Tibial artery (tissue), 4 donors: ENCODE measurements around the gene ACAP2.

Source experiments
- DNase-seq, 2 donors: peaks; one replicate each; pipeline ENCODE4 v3.0.0-alpha.2; 2019
- H3K27ac ChIP-seq, 2 donors: fragments of 200-600 bp; sonication (generic) in 1 of 2; 1 replicate in 1 of 2; 2 replicates in 1 of 2; pipeline ENCODE4 v1.5.1; 2018 to 2019; ENCODE audit warnings: mild to moderate bottlenecking in 1 of 2
- H3K27me3 ChIP-seq, 2 donors: fragments of 200-600 bp; sonication (generic) in 1 of 2; one replicate each; pipeline versions ENCODE4 v1.5.1 to v1.6.0; 2016 to 2019
- H3K36me3 ChIP-seq, 3 donors: fragments of 200-600 bp; sonication (generic) in 2 of 3; one replicate each; pipeline ENCODE4 v1.5.1; 2016 to 2019; ENCODE audit warnings: mild to moderate bottlenecking in 2 of 3
- H3K4me1 ChIP-seq, 4 donors: fragments of 200-600 bp; sonication (generic) in 2 of 4; 1 replicate in 3 of 4; 2 replicates in 1 of 4; pipeline ENCODE4 v1.5.1; 2016 to 2019
- H3K4me3 ChIP-seq, 2 donors: fragments of 200-600 bp; sonication (generic) in 1 of 2; 1 replicate in 1 of 2; 2 replicates in 1 of 2; pipeline ENCODE4 v1.5.1; 2018 to 2019; ENCODE audit warnings: mild to moderate bottlenecking in 2 of 2
- H3K9me3 ChIP-seq, 3 donors: fragments of 200-600 bp; sonication (generic) in 1 of 3; one replicate each; pipeline ENCODE4 v1.5.1; 2016 to 2019
- CTCF ChIP-seq, 2 experiments: fragments of 200-600 bp in 1 of 2; fragments of 450-650 bp in 1 of 2; IDR thresholded peaks; one replicate each; pipeline ENCODE4 v1.5.1; 2017 to 2019; ENCODE audit warnings: antibody characterized with exemption in 2 of 2, mild to moderate bottlenecking in 1 of 2, moderate library complexity in 1 of 2
- intact Hi-C: fragments of 100-400 bp; cut with DNase I; formaldehyde crosslinking; loops from one replicate; pipeline ENCODE4 v1.15.0; 2023; ENCODE audit warnings: low total_unique reads

The ACAP2 gene

GRCh38 chr3:195397524-195397923 lies 45.3 kb downstream of the ACAP2 start:
- Histone ChIP-seq H3K27ac (no peak overlapping the region), H3K4me3 (no peak overlapping the region), H3K36me3 (no peaks in the 10 kb centered on the region), H3K27me3 (no peaks in the 10 kb centered on the region), H3K9me3 (no peaks in the 10 kb centered on the region), H3K4me1 (peaks cover 0 to 13% (median 4%) of the 10 kb centered on the region in 4 donors)
- intact Hi-C loops: no loop called here
- TF ChIP-seq CTCF (IDR thresholded peaks at IDR 0.05): no peak
- no peak for DNase-seq

DNA sequence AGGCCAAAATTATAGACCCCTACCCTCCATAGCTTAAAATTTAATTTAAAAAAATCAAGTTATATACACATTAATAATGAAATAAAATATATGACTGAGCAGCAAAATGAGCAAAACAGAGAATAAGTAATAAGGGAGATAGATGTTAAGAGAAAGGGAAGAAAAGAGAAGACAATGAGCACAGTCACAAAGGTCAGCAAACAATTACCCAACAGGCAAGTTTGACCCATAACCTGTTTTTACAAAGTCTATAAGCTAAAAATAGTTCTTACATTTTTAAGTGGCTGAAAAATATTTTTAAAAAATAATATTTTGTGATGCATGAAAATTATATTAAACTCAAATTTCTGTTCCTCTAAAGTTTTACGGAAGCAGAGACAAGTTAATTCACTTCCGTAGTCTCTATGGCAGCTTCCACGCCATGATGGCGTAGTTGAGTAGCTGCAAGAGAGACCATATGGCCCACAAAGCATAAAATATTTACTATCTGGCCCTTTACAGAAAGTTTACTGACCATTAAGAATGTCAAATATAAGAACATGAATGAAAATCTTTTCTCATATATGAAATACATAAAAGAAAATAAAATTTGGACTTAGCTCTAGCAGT lies 47.5 kb downstream of the ACAP2 start:
- H3K9me3 ChIP-seq: no peaks in the 10 kb centered on the region
- DNase-seq: no peak
- no peaks in the 10 kb centered on the region for H3K27me3 ChIP-seq
- H3K4me1 ChIP-seq: peaks cover 0 to 13% (median 4%) of the 10 kb centered on the region in 4 donors
- H3K36me3 ChIP-seq: peaks cover 0 to 8% (median 4%) of the 10 kb centered on the region in 3 donors
- no peak overlapping the region for H3K4me3 ChIP-seq
- no peak overlapping the region for H3K27ac ChIP-seq
- TF ChIP-seq CTCF (IDR thresholded peaks at IDR 0.05): no peak
- intact Hi-C loops: no loop called here

GRCh38 chr3:195394700-195395099 lies 48.1 kb downstream of the ACAP2 start:
- no peak for DNase-seq
- intact Hi-C loops: no loop called here
- peaks cover 0 to 8% (median 4%) of the 10 kb centered on the region in 3 donors for H3K36me3 ChIP-seq
- peaks cover 0 to 13% (median 4%) of the 10 kb centered on the region in 4 donors for H3K4me1 ChIP-seq
- H3K27ac ChIP-seq: no peak overlapping the region
- H3K27me3 ChIP-seq: no peaks in the 10 kb centered on the region
- TF ChIP-seq CTCF (IDR thresholded peaks at IDR 0.05): no peak
- H3K4me3 ChIP-seq: no peak overlapping the region
- no peaks in the 10 kb centered on the region for H3K9me3 ChIP-seq

DNA sequence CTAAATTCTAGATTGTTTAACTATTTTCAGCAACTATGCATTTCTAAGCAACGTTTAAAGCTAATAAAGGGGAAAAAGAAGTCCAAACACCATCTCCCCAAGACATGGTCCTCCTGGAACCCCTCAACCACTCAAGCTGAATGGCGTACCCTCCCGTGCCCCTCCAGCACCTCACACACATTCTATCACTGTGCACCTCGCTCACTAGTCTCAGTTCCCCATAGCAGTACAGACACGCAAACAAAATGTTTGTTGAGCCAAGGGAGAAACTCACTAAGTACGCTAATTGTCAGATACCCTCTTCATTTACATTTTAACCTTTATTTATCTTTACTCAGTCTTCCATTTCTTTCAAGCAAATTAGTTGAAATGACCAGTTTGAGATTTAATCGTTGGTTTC lies 48.8 kb downstream of the ACAP2 start:
- Histone ChIP-seq H3K4me3 (no peak overlapping the region), H3K4me1 (peaks cover 0 to 13% (median 4%) of the 10 kb centered on the region in 4 donors), H3K27me3 (no peaks in the 10 kb centered on the region), H3K9me3 (no peaks in the 10 kb centered on the region), H3K36me3 (peaks cover 0 to 8% (median 4%) of the 10 kb centered on the region in 3 donors), H3K27ac (no peak overlapping the region)
- no peak for DNase-seq
- intact Hi-C loops: no loop called here
- TF ChIP-seq CTCF (IDR thresholded peaks at IDR 0.05): no peak

DNA sequence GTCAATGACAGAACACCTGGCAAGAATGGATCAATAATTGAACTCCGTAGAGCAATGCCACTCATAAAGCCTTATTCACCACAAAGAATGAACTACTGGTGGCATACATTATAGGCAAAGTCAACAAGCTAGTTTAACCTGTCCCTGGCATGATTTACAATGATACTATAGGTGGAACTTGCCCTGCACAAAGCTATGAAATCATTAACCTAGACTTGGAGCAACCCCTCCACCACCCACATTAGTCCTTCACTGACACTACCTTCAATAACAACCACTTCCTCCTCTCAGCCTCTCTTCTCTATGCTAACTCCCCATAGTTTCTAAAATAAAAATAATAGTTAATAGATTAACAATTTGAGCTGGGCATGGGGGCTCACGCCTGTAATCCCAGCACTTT lies 54.4 kb downstream of the ACAP2 start:
- no peak for TF ChIP-seq CTCF (IDR thresholded peaks at IDR 0.05)
- Histone ChIP-seq H3K27me3 (no peaks in the 10 kb centered on the region), H3K27ac (no peak overlapping the region), H3K9me3 (no peaks in the 10 kb centered on the region), H3K4me3 (no peak overlapping the region), H3K36me3 (peaks cover 0 to 8% (median 4%) of the 10 kb centered on the region in 3 donors), H3K4me1 (no peaks in the 10 kb centered on the region)
- DNase-seq: no peak
- intact Hi-C loops: no loop called here

DNA sequence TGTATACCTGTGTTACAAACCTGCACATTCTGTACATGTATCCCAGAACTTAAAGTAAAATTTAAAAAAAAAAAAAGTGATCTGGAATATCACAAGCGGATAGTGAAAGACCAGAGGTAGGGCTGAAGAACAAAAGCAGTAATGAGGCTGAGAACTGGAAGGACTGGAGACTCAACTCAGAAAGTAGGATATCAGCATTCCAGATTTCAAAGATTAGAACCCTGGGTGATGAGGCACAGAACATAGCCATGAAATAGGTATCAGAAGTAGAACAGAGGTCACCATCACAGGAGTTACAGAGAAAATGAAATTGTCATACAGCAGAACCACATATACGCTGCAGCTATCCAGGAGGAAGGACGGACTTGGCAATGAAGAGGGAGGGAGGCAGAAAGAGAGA lies 56.1 kb downstream of the ACAP2 start:
- intact Hi-C loops: no loop called here
- Histone ChIP-seq H3K27me3 (no peaks in the 10 kb centered on the region), H3K27ac (no peak overlapping the region), H3K4me3 (no peak overlapping the region), H3K9me3 (no peaks in the 10 kb centered on the region), H3K4me1 (no peaks in the 10 kb centered on the region), H3K36me3 (peaks cover 0 to 7% (median 3%) of the 10 kb centered on the region in 3 donors)
- no peak for DNase-seq
- no peak for TF ChIP-seq CTCF (IDR thresholded peaks at IDR 0.05)
